Hypothalamus (tissue), 51 donors: Measurements from ENCODE around the gene C17orf58.
"Not testable (repeated sequence)": the region's sequence is repeated elsewhere in the genome, so short reads cannot be mapped to it uniquely, and the experiment has no call there.

Experiments used
- DNase-seq, 51 donors: peaks; one replicate each; lab custom pipeline; 2025; lab: John Stamatoyannopoulos, UW

The C17orf58 gene

DNA sequence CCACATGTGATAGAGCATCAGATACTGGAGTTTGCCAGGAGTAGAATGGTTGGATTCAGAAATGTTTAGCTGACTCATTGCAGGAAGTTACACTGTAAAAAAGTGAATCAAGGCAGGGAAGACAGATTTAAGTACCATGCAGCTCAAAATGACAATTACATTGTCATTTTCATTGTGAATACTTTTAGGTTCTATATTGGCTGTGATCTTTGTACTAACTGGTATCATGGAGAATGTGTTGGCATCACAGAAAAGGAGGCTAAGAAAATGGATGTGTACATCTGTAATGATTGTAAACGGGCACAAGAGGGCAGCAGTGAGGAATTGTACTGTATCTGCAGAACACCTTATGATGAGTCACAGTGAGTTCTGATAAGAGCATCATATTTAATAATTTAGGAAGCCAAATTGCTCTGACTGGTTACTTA is 33.1 kb downstream of the C17orf58 start:
- DNase-seq = peak in 33 of 51 donors; percentile 1 to 84 (median 32)

DNA sequence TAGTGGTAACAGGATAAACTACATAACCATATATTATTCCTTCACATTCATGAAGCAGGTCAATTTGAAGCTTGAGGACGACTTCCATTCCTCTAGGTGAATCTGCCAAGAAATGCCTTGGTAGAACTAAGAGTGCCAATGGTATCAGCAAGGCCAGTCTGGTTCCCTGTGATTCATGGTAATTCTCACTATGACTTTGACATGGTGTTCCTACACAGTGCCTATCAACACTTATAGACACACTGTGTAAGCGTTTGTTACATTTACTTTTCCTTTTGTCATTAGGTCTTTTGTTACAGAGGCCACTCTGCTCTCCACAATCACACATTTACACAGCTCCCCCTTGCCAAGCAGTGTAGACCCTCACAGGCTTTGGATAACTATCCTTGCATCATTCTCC is 34.1 kb downstream of the C17orf58 start:
- DNase-seq = not testable (repeated sequence)

GRCh38 chr17:67960276-67960675 is 36.0 kb downstream of the C17orf58 start:
- not testable (repeated sequence) for DNase-seq

DNA sequence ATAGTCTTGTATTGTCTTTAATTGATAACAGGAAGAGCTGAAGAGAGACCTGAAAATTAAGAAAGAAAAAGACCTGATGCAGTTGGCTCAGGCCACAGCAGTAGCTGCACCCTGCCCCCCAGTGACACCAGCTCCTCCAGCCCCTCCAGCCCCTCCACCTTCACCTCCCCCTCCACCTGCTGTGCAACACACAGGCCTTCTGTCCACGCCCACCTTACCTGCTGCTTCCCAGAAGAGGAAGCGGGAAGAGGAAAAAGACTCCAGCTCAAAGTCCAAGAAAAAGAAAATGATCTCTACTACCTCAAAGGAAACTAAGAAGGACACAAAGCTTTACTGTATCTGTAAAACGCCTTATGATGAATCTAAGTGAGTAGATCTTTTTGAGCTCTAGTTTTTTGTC is 36.8 kb downstream of the C17orf58 start:
- no peak for DNase-seq

DNA sequence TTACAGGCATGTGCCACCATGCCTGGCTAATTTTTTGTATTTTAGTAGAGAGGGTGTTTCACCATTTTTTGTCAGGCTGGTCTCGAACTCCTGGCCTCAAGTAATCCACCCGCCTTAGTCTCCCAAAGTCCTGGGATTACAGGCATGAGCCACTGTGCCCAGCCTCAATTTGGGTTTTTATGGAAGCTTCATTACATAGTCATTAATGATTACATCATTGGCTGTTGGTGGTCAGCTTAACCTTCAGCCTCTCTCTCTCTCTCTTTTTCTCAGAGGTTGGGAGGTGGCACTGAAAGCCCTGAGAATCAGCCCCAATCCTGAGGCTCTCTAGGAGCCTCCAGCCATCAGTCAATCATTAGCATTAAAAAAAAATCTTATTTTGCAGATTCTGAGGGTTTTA is 45.3 kb downstream of the C17orf58 start:
- no peak for DNase-seq

- DNase-seq = no peak
These were observed 48.9 kb downstream of the C17orf58 start for GRCh38 chr17:67947325-67947813.

DNA sequence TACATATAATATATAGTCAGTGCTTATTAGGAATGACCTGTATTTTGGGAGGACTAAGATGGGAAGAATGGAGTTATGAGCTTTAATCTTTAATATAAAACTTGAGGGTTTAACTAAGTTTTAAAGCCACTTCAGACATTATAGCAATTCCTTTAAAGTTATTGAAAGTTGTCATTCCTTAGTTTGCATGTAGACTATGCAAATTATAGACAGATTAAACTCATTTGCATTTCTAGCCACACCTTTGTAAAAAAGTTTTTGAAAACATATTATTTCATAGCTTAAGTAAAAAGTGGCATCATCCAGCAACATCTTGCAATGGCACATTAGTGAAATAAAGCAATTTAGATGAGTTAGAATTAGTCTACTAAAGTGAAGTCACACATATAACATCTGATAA is 49.8 kb downstream of the C17orf58 start:
- no peak for DNase-seq

- DNase-seq = no peak
These were observed 52.2 kb downstream of the C17orf58 start for GRCh38 chr17:67944035-67944434.

GRCh38 chr17:67942810-67943209 is 53.5 kb downstream of the C17orf58 start:
- DNase-seq = no peak
